ENCODE measurements around the gene CGRRF1. TPM values are rescaled to one million over a fixed set of nuclear protein-coding genes. Genes with fewer than 3 reads are reported as not detected.

Gene CGRRF1
- total and polyA plus RNA-seq, 10 of the 15 experiments (the other 5 are each of a cell fraction or from before 2014, with no cell fraction given), result 5.5 to 47.7 (median 13.5) TPM

GRCh38 chr14:54547583-54547982 is 37.9 kb downstream of the CGRRF1 start (continued):
- TF ChIP-seq ZNF687 (IDR thresholded peaks at IDR 0.05) (no peak), ZNF207 (IDR thresholded peaks at IDR 0.05; ENCODE audit: borderline replicate concordance) (no peak), STAT3 (IDR thresholded peaks at IDR 0.05; ENCODE audit: low read depth, low read length) (no peak)

- Histone ChIP-seq H3K4me3 (no peak overlapping the region), H3K36me3 (ENCODE audit: control insufficient read depth in 2 of 2, insufficient read depth in 2 of 2, low read length in 1 of 2) (no peaks in the 10 kb centered on the region), H2AFZ (ENCODE audit: control insufficient read depth, low read depth, low read length) (no peak overlapping the region), H4K20me1 (ENCODE audit: control insufficient read depth, insufficient read depth) (no peaks in the 10 kb centered on the region), H3K27ac (ENCODE audit: control insufficient read depth, insufficient read depth) (no peak overlapping the region), H3K4me1 (ENCODE audit: control insufficient read depth, insufficient read depth, low read length) (no peaks in the 10 kb centered on the region), H3K4me2 (ENCODE audit: control insufficient read depth, insufficient read depth) (no peak overlapping the region), H3K27me3 (replicated peaks in 1 of 2; ENCODE audit: control insufficient read depth in 2 of 2, insufficient read depth in 2 of 2, low read length in 1 of 2) (no peaks in the 10 kb centered on the region), H3K9me3 (replicated peaks; ENCODE audit: control insufficient read depth, insufficient read depth, low read length) (no peaks in the 10 kb centered on the region), H3K79me2 (ENCODE audit: control insufficient read depth, insufficient read depth, low read length) (no peaks in the 10 kb centered on the region), H3K9ac (ENCODE audit: control insufficient read depth, insufficient read depth, low read length) (no peak overlapping the region)
- ChIA-PET RAD21 (ENCODE audit: unreplicated experiment) (interaction anchor here (1.3 kb wide), 1 partner anchor 226 kb away, joined by 3 read pairs; no protein-coding TSS in a partner anchor), POLR2A (interaction anchor here (0.6 kb wide), 2 partner anchors 16 to 42 kb away, joined by 3 read pairs; no protein-coding TSS in a partner anchor), SMC1A (ENCODE audit: uncharacterized antibody, unreplicated experiment) (interaction anchor here (1.7 kb wide), 1 partner anchor 10 kb away, joined by 4 read pairs; no protein-coding TSS in a partner anchor), CTCF (interaction anchor here (0.6 to 1.1 kb wide), 4 partner anchors 10 to 1961 kb away, joined by 3 read pairs; no protein-coding TSS in a partner anchor)
- in situ Hi-C loops (cut with MboI) (no loop called here), intact Hi-C loops (cut with micrococcal nuclease; ENCODE audit: unreplicated experiment) (no loop called here)
- FAIRE-seq (no peak), DNase-seq (ENCODE audit: low read depth, low spot score) (no peak), ATAC-seq (no peak)
- BruUV-seq (replicated peaks), result no TSS peak
- 37% methylated on average over 5 of the region's 5 CpGs for WGBS (ENCODE audit: insufficient coverage, insufficient replicate concordance, low lambda C conversion rate, missing lambda C conversion rate)
- TF ChIP-seq ESRRA (IDR thresholded peaks at IDR 0.05; ENCODE audit: low read length) (no peak), KLF5 (IDR thresholded peaks at IDR 0.05; ENCODE audit: partially characterized antibody) (no peak), ATF7 (IDR thresholded peaks at IDR 0.05; ENCODE audit: low read depth) (no peak), PKNOX1 (IDR thresholded peaks at IDR 0.05) (no peak), ZNF274 (IDR thresholded peaks at IDR 0.05; ENCODE audit: insufficient read depth, insufficient read length) (no peak), ELK1 (IDR thresholded peaks at IDR 0.05; ENCODE audit: low read depth, low read length) (no peak), IRF4 (IDR thresholded peaks at IDR 0.05; ENCODE audit: low read depth, low read length) (no peak), CHD2 (IDR thresholded peaks at IDR 0.05; ENCODE audit: borderline replicate concordance, low read depth, low read length) (no peak), BCL11A (IDR thresholded peaks at IDR 0.05; ENCODE audit: low read depth, low read length) (no peak), ZNF687 (IDR thresholded peaks at IDR 0.05) (no peak)
Measured at GRCh38 chr14:54548491-54548890, 38.8 kb downstream of the CGRRF1 start.

All from GM12878 (cell line).